ENCODE results near the gene TMEM229B. TPM values are rescaled to one million over a fixed set of nuclear protein-coding genes. Genes with fewer than 3 reads are reported as not detected.

The TMEM229B gene
- total and polyA plus RNA-seq, 2 donors (not counting 1 experiment from before 2014, with no cell fraction given): 6.9 to 8.2 TPM

- H3K4me1 ChIP-seq (ENCODE audit: control insufficient read depth in 2 of 2, insufficient read depth in 2 of 2, low read length in 2 of 2): peaks cover 0 to 4% of the 10 kb centered on the region in 2 donors
- no peaks in the 10 kb centered on the region for H4K20me1 ChIP-seq (ENCODE audit: control insufficient read depth, insufficient read depth, low read length, poor library complexity, severe bottlenecking)
- ChIA-PET CTCF (interaction anchor here (3.3 to 23.4 kb wide), 5 partner anchors 9 to 274 kb away, joined by 26 to 863 read pairs (median 37); partner anchors contain the start of genes RDH12 and TMEM229B), POLR2A (no interaction called here)
- peaks cover 0 to 2% (median 0%) of the 10 kb centered on the region in 3 donors for H3K9me3 ChIP-seq (ENCODE audit: control extremely low read depth in 1 of 3, control insufficient read depth in 2 of 3, insufficient read depth in 1 of 3, low read length in 2 of 3)
- no peaks in the 10 kb centered on the region for H3K36me3 ChIP-seq (replicated peaks in 1 of 2; ENCODE audit: control extremely low read depth in 1 of 2, control insufficient read depth in 1 of 2, extremely low read depth in 1 of 2, insufficient read depth in 2 of 2, low read length in 1 of 2)
- no peaks in the 10 kb centered on the region for H3K79me2 ChIP-seq (ENCODE audit: control insufficient read depth, insufficient read depth, low read length)
- H3K27me3 Mint-ChIP-seq: peaks cover 14% of the 10 kb centered on the region
- DNase-seq: no peak
- TF ChIP-seq, protein P1, sequence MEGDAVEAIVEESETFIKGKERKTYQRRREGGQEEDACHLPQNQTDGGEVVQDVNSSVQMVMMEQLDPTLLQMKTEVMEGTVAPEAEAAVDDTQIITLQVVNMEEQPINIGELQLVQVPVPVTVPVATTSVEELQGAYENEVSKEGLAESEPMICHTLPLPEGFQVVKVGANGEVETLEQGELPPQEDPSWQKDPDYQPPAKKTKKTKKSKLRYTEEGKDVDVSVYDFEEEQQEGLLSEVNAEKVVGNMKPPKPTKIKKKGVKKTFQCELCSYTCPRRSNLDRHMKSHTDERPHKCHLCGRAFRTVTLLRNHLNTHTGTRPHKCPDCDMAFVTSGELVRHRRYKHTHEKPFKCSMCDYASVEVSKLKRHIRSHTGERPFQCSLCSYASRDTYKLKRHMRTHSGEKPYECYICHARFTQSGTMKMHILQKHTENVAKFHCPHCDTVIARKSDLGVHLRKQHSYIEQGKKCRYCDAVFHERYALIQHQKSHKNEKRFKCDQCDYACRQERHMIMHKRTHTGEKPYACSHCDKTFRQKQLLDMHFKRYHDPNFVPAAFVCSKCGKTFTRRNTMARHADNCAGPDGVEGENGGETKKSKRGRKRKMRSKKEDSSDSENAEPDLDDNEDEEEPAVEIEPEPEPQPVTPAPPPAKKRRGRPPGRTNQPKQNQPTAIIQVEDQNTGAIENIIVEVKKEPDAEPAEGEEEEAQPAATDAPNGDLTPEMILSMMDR (IDR thresholded peaks at IDR 0.05): no peak
- TF ChIP-seq EZH2 (IDR thresholded peaks at IDR 0.05; ENCODE audit: borderline replicate concordance, insufficient read depth, low read depth, low read length, poor library complexity, severe bottlenecking): no peak
- no peak overlapping the region for H3K9ac ChIP-seq (ENCODE audit: low read length)
- peaks cover 0 to 16% (median 1%) of the 10 kb centered on the region in 4 experiments for H3K27me3 ChIP-seq (replicated peaks in 1 of 4; ENCODE audit: control extremely low read depth in 1 of 4, control insufficient read depth in 3 of 4, insufficient read depth in 4 of 4, low read length in 3 of 4)
- intact Hi-C loops (cut with micrococcal nuclease): no loop called here
- H2AFZ ChIP-seq (ENCODE audit: insufficient read depth, low read depth, low read length, poor library complexity, severe bottlenecking): no peak overlapping the region
- peaks cover 3% of the 10 kb centered on the region for H3K4me1 Mint-ChIP-seq
- H3K4me3 Mint-ChIP-seq: no peak overlapping the region
- no peak for ATAC-seq (ENCODE audit: low read depth)
- 88% methylated on average over 7 of the region's 9 CpGs for WGBS (ENCODE audit: insufficient coverage)
- no peak overlapping the region for H3K27ac ChIP-seq (ENCODE audit: low read length in 2 of 2)
- H3K9me3 Mint-ChIP-seq (ENCODE audit: insufficient read depth): no peaks in the 10 kb centered on the region
- no peak overlapping the region for H3K4me3 ChIP-seq (ENCODE audit: control extremely low read depth in 1 of 5, extremely low read depth in 1 of 5, insufficient read depth in 1 of 5, low read depth in 2 of 5, low read length in 4 of 5)
- no peak overlapping the region for H3K27ac Mint-ChIP-seq
- H3K4me2 ChIP-seq (replicated peaks; ENCODE audit: low read depth, low read length, poor library complexity, severe bottlenecking): no peak overlapping the region
Observed at GRCh38 chr14:67429510-67430205, 58.9 kb downstream of the TMEM229B start.

GRCh38 chr14:67428501-67429031 is 60.0 kb downstream of the TMEM229B start:
- H3K27ac Mint-ChIP-seq: no peak overlapping the region
- H3K36me3 ChIP-seq (replicated peaks in 1 of 2; ENCODE audit: control extremely low read depth in 1 of 2, control insufficient read depth in 1 of 2, extremely low read depth in 1 of 2, insufficient read depth in 2 of 2, low read length in 1 of 2): no peaks in the 10 kb centered on the region
- H3K9ac ChIP-seq (ENCODE audit: low read length): no peak overlapping the region
- H3K4me3 Mint-ChIP-seq: no peak overlapping the region
- no peaks in the 10 kb centered on the region for H3K79me2 ChIP-seq (ENCODE audit: control insufficient read depth, insufficient read depth, low read length)
- DNase-seq (no peak), ATAC-seq (ENCODE audit: low read depth) (no peak)
- no peak overlapping the region for H3K27ac ChIP-seq (ENCODE audit: low read length in 2 of 2)
- H3K9me3 Mint-ChIP-seq (ENCODE audit: insufficient read depth): no peaks in the 10 kb centered on the region
- no peak overlapping the region for H2AFZ ChIP-seq (ENCODE audit: insufficient read depth, low read depth, low read length, poor library complexity, severe bottlenecking)
- H3K4me2 ChIP-seq (replicated peaks; ENCODE audit: low read depth, low read length, poor library complexity, severe bottlenecking): no peak overlapping the region
- ChIA-PET CTCF (interaction anchor here (1.2 to 23.4 kb wide), 13 partner anchors 10 to 281 kb away, joined by 3 to 863 read pairs (median 26); partner anchors contain the start of genes RDH12 and TMEM229B), POLR2A (no interaction called here)
- H3K27me3 ChIP-seq (replicated peaks in 1 of 4; ENCODE audit: control extremely low read depth in 1 of 4, control insufficient read depth in 3 of 4, insufficient read depth in 4 of 4, low read length in 3 of 4): peaks cover 0 to 23% (median 1%) of the 10 kb centered on the region in 4 experiments
- intact Hi-C loops (cut with micrococcal nuclease): no loop called here
- 98% methylated on average over 5 of the region's 7 CpGs for WGBS (ENCODE audit: insufficient coverage)
- peaks cover 17% of the 10 kb centered on the region for H3K27me3 Mint-ChIP-seq
- peaks cover 0 to 2% (median 0%) of the 10 kb centered on the region in 3 donors for H3K9me3 ChIP-seq (ENCODE audit: control extremely low read depth in 1 of 3, control insufficient read depth in 2 of 3, insufficient read depth in 1 of 3, low read length in 2 of 3)
- H3K4me1 ChIP-seq (ENCODE audit: control insufficient read depth in 2 of 2, insufficient read depth in 2 of 2, low read length in 2 of 2): peaks cover 0 to 4% of the 10 kb centered on the region in 2 donors
- peaks cover 3% of the 10 kb centered on the region for H3K4me1 Mint-ChIP-seq
- no peaks in the 10 kb centered on the region for H4K20me1 ChIP-seq (ENCODE audit: control insufficient read depth, insufficient read depth, low read length, poor library complexity, severe bottlenecking)
- TF ChIP-seq EZH2 (IDR thresholded peaks at IDR 0.05; ENCODE audit: borderline replicate concordance, insufficient read depth, low read depth, low read length, poor library complexity, severe bottlenecking): no peak
- TF ChIP-seq, protein P1 (IDR thresholded peaks at IDR 0.05): no peak
- no peak overlapping the region for H3K4me3 ChIP-seq (ENCODE audit: control extremely low read depth in 1 of 5, extremely low read depth in 1 of 5, insufficient read depth in 1 of 5, low read depth in 2 of 5, low read length in 4 of 5)
